ENCODE data around the gene NPEPPS.

GRCh38 chr17:47628014-47628566 is 97.2 kb downstream of the NPEPPS start:
- TF ChIP-seq CTCF (IDR thresholded peaks at IDR 0.05; ENCODE audit: insufficient read depth, low read length, poor library complexity, severe bottlenecking) (no peak), EZH2phosphoT487 (conservative IDR thresholded peaks at IDR 0.05; ENCODE audit: low read length) (no peak)

All from SU-DHL-6 (cell line).